Liver (tissue), 9 donors: ENCODE measurements around the gene ZNF311. TPM values are rescaled to one million over a fixed set of nuclear protein-coding genes. Genes with fewer than 3 reads are reported as not detected.
A peak's percentile ranks its signal among the peaks of the same experiment; 100 is the strongest.
"Not testable (repeated sequence)": the region's sequence is repeated elsewhere in the genome, so short reads cannot be mapped to it uniquely, and the experiment has no call there.

ENCODE experiments used
- DNase-seq: peaks from one replicate; pipeline ENCODE4 v3.0.0-alpha.2; 2017; ENCODE audit warnings: low spot score
- H3K27ac ChIP-seq, 2 donors: one replicate each; pipeline ENCODE4 v1.7.0; 2013; ENCODE audit warnings: inconsistent platforms in 2 of 2, low read length in 2 of 2, control low read depth in 1 of 2, low read depth in 1 of 2, mild to moderate bottlenecking in 1 of 2
- H3K27me3 ChIP-seq, 4 donors: one replicate each; pipeline versions ENCODE4 v1.6.1 to v1.7.0; 2013; ENCODE audit warnings: low read length in 3 of 4, inconsistent platforms in 1 of 4, mild to moderate bottlenecking in 1 of 4, moderate library complexity in 1 of 4; ENCODE audit not compliant: control insufficient read depth in 4 of 4, insufficient read depth in 4 of 4
- H3K36me3 ChIP-seq, 4 donors: one replicate each; pipeline versions ENCODE4 v1.6.1 to v1.7.0; 2013; ENCODE audit warnings: low read length in 3 of 4, mild to moderate bottlenecking in 3 of 4, low read depth in 1 of 4, moderate library complexity in 1 of 4; ENCODE audit not compliant: control insufficient read depth in 4 of 4, insufficient read depth in 3 of 4
- H3K4me1 ChIP-seq, 4 donors: one replicate each; pipeline versions ENCODE4 v1.6.1 to v1.7.0; 2013; ENCODE audit warnings: low read length in 3 of 4, mild to moderate bottlenecking in 3 of 4, moderate library complexity in 1 of 4; ENCODE audit not compliant: control insufficient read depth in 4 of 4, insufficient read depth in 4 of 4
- H3K4me3 ChIP-seq, 3 donors: one replicate each; pipeline versions ENCODE4 v1.6.1 to v1.7.0; 2013; ENCODE audit warnings: low read length in 3 of 3, control low read depth in 1 of 3, low read depth in 1 of 3, mild to moderate bottlenecking in 1 of 3
- H3K9ac ChIP-seq, 2 donors: one replicate each; pipeline ENCODE4 v1.7.0; 2013; ENCODE audit warnings: low read length in 2 of 2, mild to moderate bottlenecking in 2 of 2, moderate library complexity in 2 of 2, control low read depth in 1 of 2, low read depth in 1 of 2
- H3K9me3 ChIP-seq, 4 donors: one replicate each; pipeline versions ENCODE4 v1.6.1 to v1.7.0; 2013; ENCODE audit warnings: low read length in 3 of 4; ENCODE audit not compliant: control insufficient read depth in 4 of 4
- CTCF ChIP-seq: fragments of 150-350 bp; IDR thresholded peaks from 2 replicates; pipeline ENCODE4 v1.5.1; 2017; ENCODE audit warnings: improper control_type of control experiment, low read depth, low read length; ENCODE audit not compliant: missing input control
- EGR1 ChIP-seq, 2 donors: IDR thresholded peaks; 2 replicates each; pipeline ENCODE4 v1.6.1; 2016 to 2018; ENCODE audit warnings: antibody characterized with exemption in 2 of 2, low read depth in 2 of 2
- GABPA ChIP-seq, 2 donors: IDR thresholded peaks in 1 of 2; conservative IDR thresholded peaks in 1 of 2; 2 replicates each; pipeline ENCODE4 v1.6.1; 2016; ENCODE audit warnings: antibody characterized with exemption in 2 of 2, mild to moderate bottlenecking in 1 of 2, moderate library complexity in 1 of 2
- HNF4A ChIP-seq, 2 donors: conservative IDR thresholded peaks; 2 replicates each; pipeline ENCODE4 v1.6.1; 2016; ENCODE audit warnings: antibody characterized with exemption in 2 of 2, mild to moderate bottlenecking in 2 of 2
- JUND ChIP-seq, 2 donors: IDR thresholded peaks; 2 replicates each; pipeline ENCODE4 v1.6.1; 2016; ENCODE audit warnings: antibody characterized with exemption in 2 of 2
- RAD21 ChIP-seq, 2 donors: IDR thresholded peaks; 2 replicates each; pipeline ENCODE4 v1.6.1; 2016; ENCODE audit warnings: antibody characterized with exemption in 2 of 2, mild to moderate bottlenecking in 2 of 2
- RXRA ChIP-seq, 2 donors: IDR thresholded peaks; 2 replicates each; pipeline ENCODE4 v1.6.1; 2017 to 2018; ENCODE audit warnings: antibody characterized with exemption in 2 of 2, mild to moderate bottlenecking in 1 of 2
- SP1 ChIP-seq: IDR thresholded peaks from 2 replicates; pipeline ENCODE4 v1.6.1; 2018; ENCODE audit warnings: antibody characterized with exemption, mild to moderate bottlenecking
- TAF1 ChIP-seq: conservative IDR thresholded peaks from 2 replicates; pipeline ENCODE4 v1.6.1; 2016; ENCODE audit warnings: antibody characterized with exemption, mild to moderate bottlenecking
- YY1 ChIP-seq: IDR thresholded peaks from 2 replicates; pipeline ENCODE4 v1.6.1; 2016; ENCODE audit warnings: antibody characterized with exemption, mild to moderate bottlenecking
- WGBS: extraction: QIAGEN DNeasy Blood & Tissue Kit; methylation state at CpG from one replicate; pipeline ENCODE4 v1.1.7; 2013; 5-methylcytosine and 5-hydroxymethylcytosine counted together
- polyA plus RNA-seq, 2 donors: library from polyadenylated mRNA; stranded (reverse) in 1 of 2; unstranded in 1 of 2; fragments of 200-250 nt in 1 of 2; fragments of >200 nt in 1 of 2; fragmentation: Nextera tagmentation in 1 of 2; extraction: Ambion mirVana in 1 of 2; gene quantifications; one replicate each; pipeline versions ENCODE4 v1.2.1 to v1.2.3, GENCODE V29; 2013 to 2015
- total RNA-seq, 2 donors: library from RNA; depleted of rRNA; stranded (reverse); fragments of >200 nt; gene quantifications; one replicate each; pipeline ENCODE4 v1.2.3, GENCODE V29; 2014
- TF ChIP-seq, protein P1 (sequence below): IDR thresholded peaks from 2 replicates; pipeline ENCODE4 v1.6.1; 2016; ENCODE audit warnings: antibody characterized with exemption
- TF ChIP-seq, protein P2 (sequence below): IDR thresholded peaks from 2 replicates; pipeline ENCODE4 v1.6.1; 2016; ENCODE audit warnings: antibody characterized with exemption
- TF ChIP-seq, protein P3 (sequence below): IDR thresholded peaks from 2 replicates; pipeline ENCODE4 v1.6.1; 2016; ENCODE audit warnings: antibody characterized with exemption
- TF ChIP-seq, protein P4 (sequence below): IDR thresholded peaks from 2 replicates; pipeline ENCODE4 v1.6.1; 2016; ENCODE audit warnings: antibody characterized with exemption, mild to moderate bottlenecking
- donor health status: healthy.
- donor health status: healthy.
- donor health status: healthy.
- donor health status: healthy.
- donor health status: healthy.

The ZNF311 gene
- total and polyA plus RNA-seq, 4 donors = 0.19 to 1.1 (median 0.36) TPM

DNA sequence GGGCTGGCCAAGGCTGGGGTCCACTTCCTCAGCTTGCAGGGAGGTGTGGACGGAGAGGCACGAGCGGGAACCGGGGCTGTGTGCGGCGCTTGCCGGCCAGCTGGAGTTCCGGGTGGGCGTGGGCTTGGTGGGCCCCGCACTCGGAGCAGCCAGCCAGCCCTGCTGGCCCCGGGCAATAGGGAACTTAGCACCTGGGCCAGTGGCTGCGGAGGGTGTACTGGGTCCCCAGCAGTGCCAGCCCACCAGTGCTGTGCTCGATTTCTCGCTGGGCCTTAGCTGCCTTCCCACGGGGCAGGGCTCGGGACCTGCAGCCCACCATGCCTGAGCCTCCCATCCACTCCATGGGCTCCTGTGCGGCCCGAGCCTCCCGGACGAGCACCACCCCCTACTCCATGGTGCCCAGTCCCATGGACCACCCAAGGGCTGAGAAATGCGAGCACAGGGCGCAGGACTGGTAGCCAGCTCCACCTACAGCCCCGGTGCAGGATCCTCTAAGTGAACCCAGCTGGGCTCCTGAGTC, 47.3 kb downstream of the ZNF311 start:
- 97% methylated on average over 24 of the region's 24 CpGs for WGBS
- H3K4me1 ChIP-seq, H3K27me3 ChIP-seq, H3K9me3 ChIP-seq, H3K27ac ChIP-seq, H3K4me3 ChIP-seq, DNase-seq, H3K9ac ChIP-seq, H3K36me3 ChIP-seq: not testable (repeated sequence)

DNA sequence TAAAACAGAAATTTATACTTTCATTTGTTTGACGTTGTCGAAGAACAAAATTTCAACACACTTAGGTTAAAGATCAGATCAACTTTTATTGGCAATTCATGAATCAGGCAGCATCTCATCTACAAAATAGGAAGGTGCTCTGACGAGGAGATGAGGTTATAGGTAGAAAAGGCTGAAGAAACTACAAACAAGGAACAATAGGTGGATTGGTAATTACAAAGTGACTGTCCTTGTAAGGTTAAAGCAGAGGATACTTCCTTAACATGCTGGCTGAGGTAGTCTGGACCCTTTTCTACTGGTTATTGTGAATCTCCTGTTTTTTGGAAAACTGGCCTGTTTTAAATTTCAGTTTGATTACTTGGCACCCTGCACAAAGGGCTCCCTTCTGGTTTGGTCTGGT, 48.8 kb downstream of the ZNF311 start:
- Histone ChIP-seq H3K9ac (no peak overlapping the region), H3K36me3 (no peaks in the 10 kb centered on the region), H3K4me3 (no peak overlapping the region), H3K27me3 (no peaks in the 10 kb centered on the region), H3K27ac (no peak overlapping the region), H3K9me3 (no peaks in the 10 kb centered on the region), H3K4me1 (peaks cover 0 to 9% (median 6%) of the 10 kb centered on the region in 4 donors)
- 77% methylated on average over 3 of the region's 3 CpGs for WGBS
- DNase-seq = no peak
- TF ChIP-seq HNF4A (conservative IDR thresholded peaks at IDR 0.05) = no peak
- TF ChIP-seq, protein P1, sequence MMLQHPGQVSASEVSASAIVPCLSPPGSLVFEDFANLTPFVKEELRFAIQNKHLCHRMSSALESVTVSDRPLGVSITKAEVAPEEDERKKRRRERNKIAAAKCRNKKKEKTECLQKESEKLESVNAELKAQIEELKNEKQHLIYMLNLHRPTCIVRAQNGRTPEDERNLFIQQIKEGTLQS = no peak
- no peak for TF ChIP-seq SP1
- TF ChIP-seq RAD21 (IDR thresholded peaks at IDR 0.05) = no peak
- no peak for TF ChIP-seq CTCF
- TF ChIP-seq YY1 = no peak
- no peak for TF ChIP-seq TAF1
- no peak for TF ChIP-seq RXRA (IDR thresholded peaks at IDR 0.05)

GRCh38 chr6:28953585-28954258, 51.4 kb downstream of the ZNF311 start:
- 6% methylated on average over 22 of the region's 22 CpGs for WGBS
- Histone ChIP-seq H3K4me1 (peaks cover 0 to 9% (median 6%) of the 10 kb centered on the region in 4 donors), H3K9me3 (no peaks in the 10 kb centered on the region), H3K4me3 (peak overlapping the region; percentile 4 to 37 (median 31)), H3K27me3 (no peaks in the 10 kb centered on the region), H3K36me3 (no peaks in the 10 kb centered on the region), H3K27ac (no peak overlapping the region), H3K9ac (no peak overlapping the region)
- DNase-seq = no peak
- no peak for TF ChIP-seq JUND (IDR thresholded peaks at IDR 0.05)
- TF ChIP-seq GABPA (IDR thresholded peaks at IDR 0.05 in 1 of 2, conservative IDR thresholded peaks at IDR 0.05 in 1 of 2) = no peak
- TF ChIP-seq, protein P2, sequence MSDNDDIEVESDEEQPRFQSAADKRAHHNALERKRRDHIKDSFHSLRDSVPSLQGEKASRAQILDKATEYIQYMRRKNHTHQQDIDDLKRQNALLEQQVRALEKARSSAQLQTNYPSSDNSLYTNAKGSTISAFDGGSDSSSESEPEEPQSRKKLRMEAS = no peak
- no peak for TF ChIP-seq EGR1 (IDR thresholded peaks at IDR 0.05; ENCODE audit: low read depth in 2 of 2)
- TF ChIP-seq, protein P1 = no peak
- no peak for TF ChIP-seq HNF4A (conservative IDR thresholded peaks at IDR 0.05)
- TF ChIP-seq, protein P3, sequence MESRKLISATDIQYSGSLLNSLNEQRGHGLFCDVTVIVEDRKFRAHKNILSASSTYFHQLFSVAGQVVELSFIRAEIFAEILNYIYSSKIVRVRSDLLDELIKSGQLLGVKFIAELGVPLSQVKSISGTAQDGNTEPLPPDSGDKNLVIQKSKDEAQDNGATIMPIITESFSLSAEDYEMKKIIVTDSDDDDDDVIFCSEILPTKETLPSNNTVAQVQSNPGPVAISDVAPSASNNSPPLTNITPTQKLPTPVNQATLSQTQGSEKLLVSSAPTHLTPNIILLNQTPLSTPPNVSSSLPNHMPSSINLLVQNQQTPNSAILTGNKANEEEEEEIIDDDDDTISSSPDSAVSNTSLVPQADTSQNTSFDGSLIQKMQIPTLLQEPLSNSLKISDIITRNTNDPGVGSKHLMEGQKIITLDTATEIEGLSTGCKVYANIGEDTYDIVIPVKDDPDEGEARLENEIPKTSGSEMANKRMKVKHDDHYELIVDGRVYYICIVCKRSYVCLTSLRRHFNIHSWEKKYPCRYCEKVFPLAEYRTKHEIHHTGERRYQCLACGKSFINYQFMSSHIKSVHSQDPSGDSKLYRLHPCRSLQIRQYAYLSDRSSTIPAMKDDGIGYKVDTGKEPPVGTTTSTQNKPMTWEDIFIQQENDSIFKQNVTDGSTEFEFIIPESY = no peak
- TF ChIP-seq TAF1 = no peak
- TF ChIP-seq CTCF = no peak
- TF ChIP-seq, protein P4, sequence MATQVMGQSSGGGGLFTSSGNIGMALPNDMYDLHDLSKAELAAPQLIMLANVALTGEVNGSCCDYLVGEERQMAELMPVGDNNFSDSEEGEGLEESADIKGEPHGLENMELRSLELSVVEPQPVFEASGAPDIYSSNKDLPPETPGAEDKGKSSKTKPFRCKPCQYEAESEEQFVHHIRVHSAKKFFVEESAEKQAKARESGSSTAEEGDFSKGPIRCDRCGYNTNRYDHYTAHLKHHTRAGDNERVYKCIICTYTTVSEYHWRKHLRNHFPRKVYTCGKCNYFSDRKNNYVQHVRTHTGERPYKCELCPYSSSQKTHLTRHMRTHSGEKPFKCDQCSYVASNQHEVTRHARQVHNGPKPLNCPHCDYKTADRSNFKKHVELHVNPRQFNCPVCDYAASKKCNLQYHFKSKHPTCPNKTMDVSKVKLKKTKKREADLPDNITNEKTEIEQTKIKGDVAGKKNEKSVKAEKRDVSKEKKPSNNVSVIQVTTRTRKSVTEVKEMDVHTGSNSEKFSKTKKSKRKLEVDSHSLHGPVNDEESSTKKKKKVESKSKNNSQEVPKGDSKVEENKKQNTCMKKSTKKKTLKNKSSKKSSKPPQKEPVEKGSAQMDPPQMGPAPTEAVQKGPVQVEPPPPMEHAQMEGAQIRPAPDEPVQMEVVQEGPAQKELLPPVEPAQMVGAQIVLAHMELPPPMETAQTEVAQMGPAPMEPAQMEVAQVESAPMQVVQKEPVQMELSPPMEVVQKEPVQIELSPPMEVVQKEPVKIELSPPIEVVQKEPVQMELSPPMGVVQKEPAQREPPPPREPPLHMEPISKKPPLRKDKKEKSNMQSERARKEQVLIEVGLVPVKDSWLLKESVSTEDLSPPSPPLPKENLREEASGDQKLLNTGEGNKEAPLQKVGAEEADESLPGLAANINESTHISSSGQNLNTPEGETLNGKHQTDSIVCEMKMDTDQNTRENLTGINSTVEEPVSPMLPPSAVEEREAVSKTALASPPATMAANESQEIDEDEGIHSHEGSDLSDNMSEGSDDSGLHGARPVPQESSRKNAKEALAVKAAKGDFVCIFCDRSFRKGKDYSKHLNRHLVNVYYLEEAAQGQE = no peak
